ENCODE data around the gene TNFAIP3. TPM values are rescaled to one million over a fixed set of nuclear protein-coding genes. Genes with fewer than 3 reads are reported as not detected.

TNFAIP3 gene
- polyA plus RNA-seq: 10 to 100 TPM; 10.8 to 30.6 (median 15.3) TPM
- long read RNA-seq, donor 1, full-length matches to known transcripts: 2 of 16 reads
- long read RNA-seq, donor 1, partial matches to known transcripts: 14 of 16 reads
- long read RNA-seq, donor 1, other reads (novel, unspliced or antisense): 0 of 16 reads
- long read RNA-seq, donor 2: 0 reads
- long read RNA-seq, donor 3, partial matches to known transcripts: 0 of 1 reads
- long read RNA-seq, donor 3, other reads (novel, unspliced or antisense): 0 of 1 reads
- long read RNA-seq, donor 4: 0 reads
- long read RNA-seq, donor 5, partial matches to known transcripts: 0 of 1 reads
- long read RNA-seq, donor 5, other reads (novel, unspliced or antisense): 0 of 1 reads
- long read RNA-seq, donor 6, full-length matches to known transcripts: 2 of 2 reads
- long read RNA-seq, donor 6, partial matches to known transcripts: 0 of 2 reads
- long read RNA-seq, donor 6, other reads (novel, unspliced or antisense): 0 of 2 reads
- long read RNA-seq, donor 7: 0 reads
- long read RNA-seq, donor 8: 0 reads
- long read RNA-seq, donor 9: 0 reads
- long read RNA-seq, donor 10, full-length matches to known transcripts: 1 of 1 reads
- long read RNA-seq, donor 10, partial matches to known transcripts: 0 of 1 reads
- long read RNA-seq, donor 10, other reads (novel, unspliced or antisense): 0 of 1 reads

DNA sequence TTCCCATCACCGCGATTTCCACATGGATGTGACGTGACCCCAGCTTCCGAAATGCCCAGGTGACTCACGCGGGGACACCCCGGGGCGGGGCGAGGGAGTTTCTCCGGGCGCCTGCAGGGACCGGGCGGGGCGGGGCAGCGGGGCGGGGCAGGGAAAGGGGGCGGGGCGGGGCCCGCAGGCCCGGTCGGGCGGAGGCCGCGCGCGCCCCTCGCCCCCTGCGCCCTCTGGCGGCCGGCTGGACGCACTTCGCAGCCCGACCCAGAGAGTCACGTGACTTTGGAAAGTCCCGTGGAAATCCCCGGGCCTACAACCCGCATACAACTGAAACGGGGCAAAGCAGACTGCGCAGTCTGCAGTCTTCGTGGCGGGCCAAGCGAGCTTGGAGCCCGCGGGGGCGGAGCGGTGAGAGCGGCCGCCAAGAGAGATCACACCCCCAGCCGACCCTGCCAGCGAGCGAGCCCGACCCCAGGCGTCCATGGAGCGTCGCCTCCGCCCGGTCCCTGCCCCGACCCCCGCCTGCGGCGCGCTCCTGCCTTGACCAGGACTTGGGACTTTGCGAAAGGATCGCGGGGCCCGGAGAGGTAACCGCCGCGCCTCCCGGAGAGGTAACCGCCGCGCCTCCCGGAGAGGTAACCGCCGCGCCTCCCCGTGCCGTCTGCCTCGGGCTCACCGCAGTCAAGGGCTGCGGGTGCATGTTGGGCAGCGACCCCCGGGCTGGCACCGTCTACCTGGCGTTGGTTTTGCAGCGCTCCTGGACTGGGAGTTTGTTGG lies at the start of gene TNFAIP3:
TSS of gene TNFAIP3 (plus strand) at position 346 of the 771 bp plus-strand sequence. CDS start 3,969 bp downstream, outside the sequence.
- Histone ChIP-seq H3K36me3 (ENCODE audit: control insufficient read depth in 3 of 3, insufficient read depth in 2 of 3, low read depth in 1 of 3, low read length in 3 of 3) (peaks cover 0 to 3% (median 0%) of the 10 kb centered on the region in 3 donors), H3K4me1 (ENCODE audit: control insufficient read depth in 3 of 3, insufficient read depth in 2 of 3, low read depth in 1 of 3, low read length in 2 of 3) (peaks cover 3 to 12% (median 8%) of the 10 kb centered on the region in 3 donors), H3K9me3 (ENCODE audit: control insufficient read depth in 2 of 2, insufficient read depth in 1 of 2, low read depth in 1 of 2, low read length in 1 of 2) (no peaks in the 10 kb centered on the region), H3K27me3 (ENCODE audit: control insufficient read depth in 3 of 3, insufficient read depth in 3 of 3, low read length in 3 of 3) (no peaks in the 10 kb centered on the region), H3K4me3 (ENCODE audit: low read depth in 1 of 3, low read length in 3 of 3) (peak within 1 kb of the TSS; percentile 69 to 90 (median 87)), H3K27ac (ENCODE audit: low read depth in 1 of 3, low read length in 2 of 3) (peak within 1 kb of the TSS; percentile 87 to 97 (median 96))
- DNase-seq (peak; percentile 95 to 98), FAIRE-seq (no peak)
- 0 to 1% (median 0%) methylated on average over 66 to 87 of the region's 87 CpGs for WGBS, 3 donors

DNA sequence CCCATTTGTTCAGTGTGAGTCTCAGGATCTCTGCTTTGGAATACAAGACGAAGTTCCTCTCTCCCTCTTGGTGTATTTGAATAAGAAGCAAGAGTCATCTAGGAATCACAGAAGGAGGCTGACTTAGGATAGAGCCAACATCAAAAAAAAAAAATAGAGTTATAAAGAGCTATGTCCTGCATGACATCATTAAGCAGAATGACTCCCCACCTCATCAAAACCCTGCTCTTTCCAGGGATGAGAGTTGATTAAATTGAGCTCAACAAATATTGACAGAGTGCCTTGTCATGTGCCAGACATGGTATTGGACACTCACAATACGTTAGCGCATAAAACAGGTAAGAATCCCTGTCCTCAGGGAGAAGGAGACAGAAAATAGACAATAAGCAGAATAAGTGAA lies 48.6 kb upstream of the TNFAIP3 start:
- H3K9me3 ChIP-seq (ENCODE audit: control insufficient read depth in 2 of 2, insufficient read depth in 1 of 2, low read depth in 1 of 2, low read length in 1 of 2): no peaks in the 10 kb centered on the region
- no peak overlapping the region for H3K4me3 ChIP-seq (ENCODE audit: low read depth in 1 of 3, low read length in 3 of 3)
- no peaks in the 10 kb centered on the region for H3K27me3 ChIP-seq (ENCODE audit: control insufficient read depth in 3 of 3, insufficient read depth in 3 of 3, low read length in 3 of 3)
- WGBS, 3 donors: 95 to 100% (median 96%) methylated on average over 3 of the region's 3 CpGs
- FAIRE-seq: no peak
- no peak overlapping the region for H3K27ac ChIP-seq (ENCODE audit: low read depth in 1 of 3, low read length in 2 of 3)
- H3K4me1 ChIP-seq (ENCODE audit: control insufficient read depth in 3 of 3, insufficient read depth in 2 of 3, low read depth in 1 of 3, low read length in 2 of 3): no peaks in the 10 kb centered on the region
- no peaks in the 10 kb centered on the region for H3K36me3 ChIP-seq (ENCODE audit: control insufficient read depth in 3 of 3, insufficient read depth in 2 of 3, low read depth in 1 of 3, low read length in 3 of 3)
- DNase-seq: no peak

DNA sequence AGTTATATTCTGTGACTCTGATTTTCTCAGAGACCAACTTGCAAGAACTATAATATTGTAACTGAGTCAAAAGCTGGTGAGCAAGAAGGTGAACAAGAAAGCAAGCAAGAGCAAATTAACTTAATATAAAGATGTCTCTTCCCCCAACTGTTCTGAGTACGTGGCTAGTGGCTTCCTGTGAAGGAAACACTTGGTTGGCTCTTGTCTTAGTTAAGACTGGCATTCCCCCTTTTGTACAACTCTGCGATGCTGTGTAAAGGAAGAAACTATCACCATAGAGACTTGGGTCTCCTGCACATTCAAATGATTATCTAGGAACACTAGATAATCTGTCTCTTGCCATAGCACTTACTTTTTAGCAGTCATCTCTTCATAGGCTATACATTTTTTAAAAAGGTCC lies 47.3 kb upstream of the TNFAIP3 start:
- 59 to 80% (median 74%) methylated on average over 2 of the region's 2 CpGs for WGBS, 3 donors
- Histone ChIP-seq H3K27me3 (ENCODE audit: control insufficient read depth in 3 of 3, insufficient read depth in 3 of 3, low read length in 3 of 3) (no peaks in the 10 kb centered on the region), H3K4me1 (ENCODE audit: control insufficient read depth in 3 of 3, insufficient read depth in 2 of 3, low read depth in 1 of 3, low read length in 2 of 3) (no peaks in the 10 kb centered on the region), H3K36me3 (ENCODE audit: control insufficient read depth in 3 of 3, insufficient read depth in 2 of 3, low read depth in 1 of 3, low read length in 3 of 3) (no peaks in the 10 kb centered on the region), H3K27ac (ENCODE audit: low read depth in 1 of 3, low read length in 2 of 3) (no peak overlapping the region), H3K4me3 (ENCODE audit: low read depth in 1 of 3, low read length in 3 of 3) (no peak overlapping the region), H3K9me3 (ENCODE audit: control insufficient read depth in 2 of 2, insufficient read depth in 1 of 2, low read depth in 1 of 2, low read length in 1 of 2) (no peaks in the 10 kb centered on the region)
- DNase-seq (no peak), FAIRE-seq (no peak)

DNA sequence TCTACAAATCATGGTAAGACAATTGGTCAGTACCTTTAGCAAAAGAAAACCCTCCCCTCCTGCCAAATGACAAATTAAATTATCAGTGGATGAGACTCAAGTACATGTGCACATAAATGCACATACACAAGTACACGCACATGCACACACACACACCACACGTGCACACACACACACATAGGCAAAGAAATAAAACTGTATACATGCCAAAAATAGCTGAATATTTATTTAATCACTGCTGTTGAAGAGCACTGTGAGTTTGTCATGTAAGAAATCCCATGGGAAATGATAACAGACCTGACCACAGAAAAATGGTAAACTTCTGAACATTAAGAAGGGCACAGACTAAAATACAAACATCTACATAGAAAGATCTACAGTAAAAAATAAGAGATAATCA lies 46.6 kb upstream of the TNFAIP3 start:
- no peak for FAIRE-seq
- Histone ChIP-seq H3K27ac (ENCODE audit: low read depth in 1 of 3, low read length in 2 of 3) (peak overlapping the region in 1 of 3 donors; percentile 41), H3K4me1 (ENCODE audit: control insufficient read depth in 3 of 3, insufficient read depth in 2 of 3, low read depth in 1 of 3, low read length in 2 of 3) (no peaks in the 10 kb centered on the region), H3K36me3 (ENCODE audit: control insufficient read depth in 3 of 3, insufficient read depth in 2 of 3, low read depth in 1 of 3, low read length in 3 of 3) (no peaks in the 10 kb centered on the region), H3K9me3 (ENCODE audit: control insufficient read depth in 2 of 2, insufficient read depth in 1 of 2, low read depth in 1 of 2, low read length in 1 of 2) (no peaks in the 10 kb centered on the region), H3K27me3 (ENCODE audit: control insufficient read depth in 3 of 3, insufficient read depth in 3 of 3, low read length in 3 of 3) (no peaks in the 10 kb centered on the region), H3K4me3 (ENCODE audit: low read depth in 1 of 3, low read length in 3 of 3) (no peak overlapping the region)
- no peak for DNase-seq
- WGBS, 3 donors: 72 to 94% (median 93%) methylated on average over 2 of the region's 2 CpGs

- H3K9me3 ChIP-seq (ENCODE audit: control insufficient read depth in 2 of 2, insufficient read depth in 1 of 2, low read depth in 1 of 2, low read length in 1 of 2): no peaks in the 10 kb centered on the region
- H3K27me3 ChIP-seq (ENCODE audit: control insufficient read depth in 3 of 3, insufficient read depth in 3 of 3, low read length in 3 of 3): no peaks in the 10 kb centered on the region
- no peaks in the 10 kb centered on the region for H3K36me3 ChIP-seq (ENCODE audit: control insufficient read depth in 3 of 3, insufficient read depth in 2 of 3, low read depth in 1 of 3, low read length in 3 of 3)
- 49 to 67% (median 62%) methylated on average over 1 of the region's 1 CpG for WGBS, 3 donors
- no peak for FAIRE-seq
- H3K4me3 ChIP-seq (ENCODE audit: low read depth in 1 of 3, low read length in 3 of 3): no peak overlapping the region
- no peak overlapping the region for H3K27ac ChIP-seq (ENCODE audit: low read depth in 1 of 3, low read length in 2 of 3)
- no peaks in the 10 kb centered on the region for H3K4me1 ChIP-seq (ENCODE audit: control insufficient read depth in 3 of 3, insufficient read depth in 2 of 3, low read depth in 1 of 3, low read length in 2 of 3)
- DNase-seq: no peak
Observed at GRCh38 chr6:137820952-137821351, 46.1 kb upstream of the TNFAIP3 start.

- WGBS, 3 donors: 56 to 65% (median 63%) methylated on average over 3 of the region's 3 CpGs
- FAIRE-seq (no peak), DNase-seq (no peak)
- no peaks in the 10 kb centered on the region for H3K27me3 ChIP-seq (ENCODE audit: control insufficient read depth in 3 of 3, insufficient read depth in 3 of 3, low read length in 3 of 3)
- no peak overlapping the region for H3K4me3 ChIP-seq (ENCODE audit: low read depth in 1 of 3, low read length in 3 of 3)
- no peaks in the 10 kb centered on the region for H3K9me3 ChIP-seq (ENCODE audit: control insufficient read depth in 2 of 2, insufficient read depth in 1 of 2, low read depth in 1 of 2, low read length in 1 of 2)
- no peaks in the 10 kb centered on the region for H3K4me1 ChIP-seq (ENCODE audit: control insufficient read depth in 3 of 3, insufficient read depth in 2 of 3, low read depth in 1 of 3, low read length in 2 of 3)
- H3K27ac ChIP-seq (ENCODE audit: low read depth in 1 of 3, low read length in 2 of 3): no peak overlapping the region
- no peaks in the 10 kb centered on the region for H3K36me3 ChIP-seq (ENCODE audit: control insufficient read depth in 3 of 3, insufficient read depth in 2 of 3, low read depth in 1 of 3, low read length in 3 of 3)
Observed at GRCh38 chr6:137821491-137821890, 45.6 kb upstream of the TNFAIP3 start.

DNA sequence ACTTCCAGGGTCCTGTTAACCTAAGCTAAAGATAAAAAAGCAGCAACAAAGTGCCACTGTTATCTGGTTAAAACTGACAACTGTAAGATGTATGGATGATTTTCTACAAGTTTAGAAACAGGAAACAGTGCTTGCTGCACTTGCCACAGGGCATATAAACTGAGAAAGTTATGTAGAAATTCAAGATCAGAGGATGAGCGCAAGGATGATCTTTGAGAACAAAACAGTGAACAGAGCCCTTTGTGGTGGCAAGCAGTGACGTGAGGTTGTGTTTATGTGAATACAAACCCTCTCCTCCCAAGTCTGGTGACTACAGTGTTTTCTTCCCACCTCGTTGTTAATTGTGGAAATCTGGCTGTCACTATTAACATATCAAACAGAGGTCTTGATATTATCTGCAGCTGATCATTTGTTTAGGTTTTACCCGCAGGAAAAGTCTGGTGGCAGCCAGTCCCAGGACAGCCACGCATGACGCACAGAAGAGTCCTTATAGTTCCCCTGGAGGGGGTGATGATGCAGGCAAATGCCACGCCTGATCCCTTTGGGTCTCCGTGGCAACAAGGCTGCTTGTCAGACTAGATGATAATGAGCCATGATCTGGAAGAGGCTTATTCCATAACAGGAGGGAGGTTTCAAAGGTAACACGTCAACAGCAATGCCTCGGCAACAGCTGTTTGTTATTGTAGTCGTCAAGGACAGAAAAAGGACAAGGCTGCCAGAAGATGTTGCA lies 43.1 kb upstream of the TNFAIP3 start:
- FAIRE-seq: no peak
- peak overlapping the region in 2 of 3 donors; percentile 30 to 58 for H3K27ac ChIP-seq (ENCODE audit: low read depth in 1 of 3, low read length in 2 of 3)
- peak in 1 of 2 donors; percentile 52 for DNase-seq
- H3K4me1 ChIP-seq (ENCODE audit: control insufficient read depth in 3 of 3, insufficient read depth in 2 of 3, low read depth in 1 of 3, low read length in 2 of 3): no peaks in the 10 kb centered on the region
- WGBS, 3 donors: 32 to 34% (median 34%) methylated on average over 11 of the region's 11 CpGs
- no peaks in the 10 kb centered on the region for H3K27me3 ChIP-seq (ENCODE audit: control insufficient read depth in 3 of 3, insufficient read depth in 3 of 3, low read length in 3 of 3)
- no peaks in the 10 kb centered on the region for H3K9me3 ChIP-seq (ENCODE audit: control insufficient read depth in 2 of 2, insufficient read depth in 1 of 2, low read depth in 1 of 2, low read length in 1 of 2)
- H3K36me3 ChIP-seq (ENCODE audit: control insufficient read depth in 3 of 3, insufficient read depth in 2 of 3, low read depth in 1 of 3, low read length in 3 of 3): no peaks in the 10 kb centered on the region
- no peak overlapping the region for H3K4me3 ChIP-seq (ENCODE audit: low read depth in 1 of 3, low read length in 3 of 3)

GRCh38 chr6:137824556-137824879 lies 42.5 kb upstream of the TNFAIP3 start:
- Histone ChIP-seq H3K4me3 (ENCODE audit: low read depth in 1 of 3, low read length in 3 of 3) (no peak overlapping the region), H3K27me3 (ENCODE audit: control insufficient read depth in 3 of 3, insufficient read depth in 3 of 3, low read length in 3 of 3) (no peaks in the 10 kb centered on the region), H3K9me3 (ENCODE audit: control insufficient read depth in 2 of 2, insufficient read depth in 1 of 2, low read depth in 1 of 2, low read length in 1 of 2) (no peaks in the 10 kb centered on the region), H3K27ac (ENCODE audit: low read depth in 1 of 3, low read length in 2 of 3) (peak overlapping the region in 2 of 3 donors; percentile 30 to 58), H3K4me1 (ENCODE audit: control insufficient read depth in 3 of 3, insufficient read depth in 2 of 3, low read depth in 1 of 3, low read length in 2 of 3) (peaks cover 0 to 3% (median 0%) of the 10 kb centered on the region in 3 donors), H3K36me3 (ENCODE audit: control insufficient read depth in 3 of 3, insufficient read depth in 2 of 3, low read depth in 1 of 3, low read length in 3 of 3) (no peaks in the 10 kb centered on the region)
- no peak for FAIRE-seq
- 57 to 75% (median 60%) methylated on average over 1 of the region's 1 CpG for WGBS, 3 donors
- DNase-seq: no peak

All from small intestine (tissue), 16 donors.